PC-3 (cell line): Measurements from ENCODE around the gene ARFGAP1.

ENCODE experiments used
- CTCF ChIP-seq: fragments of 300-600 bp; sonication (generic); conservative IDR thresholded peaks from 2 replicates; pipeline ENCODE4 v1.5.1; 2017; ENCODE audit warnings: antibody characterized with exemption, low read depth, mild to moderate bottlenecking, low read length
- EZH2 ChIP-seq: fragments of 300-600 bp; sonication (generic); IDR thresholded peaks from one replicate; pipeline ENCODE4 v1.6.1; 2017; ENCODE audit warnings: antibody characterized with exemption, mild to moderate bottlenecking, low read length; ENCODE audit not compliant: unreplicated experiment

- no peak for TF ChIP-seq CTCF
- TF ChIP-seq EZH2: no peak
Measured at GRCh38 chr20:63257629-63258028, 15.0 kb upstream of the ARFGAP1 start.
